Activated CD4-positive, CD25-positive, alpha-beta regulatory T cell (primary cell): ENCODE measurements around the gene TECR.
"Not testable (repeated sequence)": the region's sequence is repeated elsewhere in the genome, so short reads cannot be mapped to it uniquely, and the experiment has no call there.

Experiments used
- DNase-seq, 4 experiments: peaks; one replicate each; lab custom pipeline; 2025; lab: John Stamatoyannopoulos, UW

The TECR gene

GRCh38 chr19:14529254-14530004 is at the start of gene TECR:
Gene TECR, plus strand, starts transcription at chr19:14529594. Its CDS starts 103 bp downstream, at chr19:14529697.
- peak; percentile 99 to 100 (median 100) for DNase-seq

GRCh38 chr19:14479975-14480699 is 49.3 kb upstream of the TECR start:
- peak; percentile 41 to 53 (median 49) for DNase-seq

- no peak for DNase-seq
These were observed 48.7 kb upstream of the TECR start for GRCh38 chr19:14480700-14481079.

- DNase-seq, result no peak
These were observed 47.0 kb upstream of the TECR start for GRCh38 chr19:14482172-14482941.

GRCh38 chr19:14487370-14488125 is 41.8 kb upstream of the TECR start:
- no peak for DNase-seq

GRCh38 chr19:14492756-14493337 is 36.5 kb upstream of the TECR start:
- no peak for DNase-seq

GRCh38 chr19:14494411-14494810 is 35.0 kb upstream of the TECR start:
- no peak for DNase-seq

GRCh38 chr19:14494910-14495671 is 34.3 kb upstream of the TECR start:
- DNase-seq, result no peak

- DNase-seq, result no peak
These were observed 33.7 kb upstream of the TECR start for GRCh38 chr19:14495672-14496028.

GRCh38 chr19:14496029-14496833 is 33.2 kb upstream of the TECR start, which contains the start of gene GIPC1:
Gene GIPC1, minus strand, starts transcription at chr19:14496127. Its CDS starts 13,151 bp downstream, at chr19:14482976.
- peak; percentile 64 to 73 (median 68) for DNase-seq

GRCh38 chr19:14496834-14497227 is 32.6 kb upstream of the TECR start:
- no peak for DNase-seq

- no peak for DNase-seq
These were observed 32.0 kb upstream of the TECR start for GRCh38 chr19:14497228-14497921.

- no peak for DNase-seq
These were observed 26.9 kb upstream of the TECR start for GRCh38 chr19:14502334-14503092.

GRCh38 chr19:14503285-14503684 is 26.1 kb upstream of the TECR start:
- DNase-seq, result no peak

- not testable (repeated sequence) for DNase-seq
These were observed 24.8 kb upstream of the TECR start for GRCh38 chr19:14504575-14504974.

GRCh38 chr19:14505488-14506239 is 23.7 kb upstream of the TECR start:
- DNase-seq, result peak; percentile 48 to 55 (median 54)

GRCh38 chr19:14507704-14508542 is 21.5 kb upstream of the TECR start:
- no peak for DNase-seq
